HG02678 (cell line): ENCODE measurements around the gene LANCL1.
"Not testable (repeated sequence)": the region's sequence is repeated elsewhere in the genome, so short reads cannot be mapped to it uniquely, and the experiment has no call there.

Source experiments
- ATAC-seq: cut with Tn5 transposase; IDR thresholded peaks from one replicate; pipeline ENCODE4 v1.9.1; 2021; ENCODE audit warnings: mild to moderate bottlenecking, moderate library complexity; ENCODE audit not compliant: unreplicated experiment

The LANCL1 gene

GRCh38 chr2:210460322-210461227 lies 16.0 kb downstream of the LANCL1 start:
- ATAC-seq: peak; percentile 55

- peak; percentile 17 for ATAC-seq
These were observed 16.7 kb downstream of the LANCL1 start for GRCh38 chr2:210459880-210460279.

- ATAC-seq: no peak
These were observed 17.2 kb downstream of the LANCL1 start for GRCh38 chr2:210459407-210459806.

GRCh38 chr2:210458395-210458794 lies 18.2 kb downstream of the LANCL1 start:
- no peak for ATAC-seq

- no peak for ATAC-seq
These were observed 20.0 kb downstream of the LANCL1 start for GRCh38 chr2:210456571-210456970.

GRCh38 chr2:210454336-210454735 lies 22.2 kb downstream of the LANCL1 start:
- ATAC-seq: no peak

GRCh38 chr2:210452194-210452593 lies 24.4 kb downstream of the LANCL1 start:
- ATAC-seq: no peak

- not testable (repeated sequence) for ATAC-seq
These were observed 25.6 kb downstream of the LANCL1 start for GRCh38 chr2:210450942-210451341.

GRCh38 chr2:210445732-210446131 lies 30.8 kb downstream of the LANCL1 start:
- ATAC-seq: no peak

GRCh38 chr2:210445116-210445707 lies 31.3 kb downstream of the LANCL1 start:
- no peak for ATAC-seq

- ATAC-seq: no peak
These were observed 33.0 kb downstream of the LANCL1 start for GRCh38 chr2:210443527-210443926.

GRCh38 chr2:210442878-210443277 lies 33.7 kb downstream of the LANCL1 start:
- ATAC-seq: peak; percentile 34

GRCh38 chr2:210442457-210442856 lies 34.1 kb downstream of the LANCL1 start:
- ATAC-seq: peak; percentile 62

GRCh38 chr2:210440206-210440605 lies 36.4 kb downstream of the LANCL1 start:
- no peak for ATAC-seq

- no peak for ATAC-seq
These were observed 41.1 kb downstream of the LANCL1 start for GRCh38 chr2:210435439-210435838.

- ATAC-seq: no peak
These were observed 43.9 kb downstream of the LANCL1 start for GRCh38 chr2:210432633-210433032.

- no peak for ATAC-seq
These were observed 47.0 kb downstream of the LANCL1 start for GRCh38 chr2:210429403-210430137.

GRCh38 chr2:210428393-210429179 lies 48.0 kb downstream of the LANCL1 start:
- no peak for ATAC-seq

GRCh38 chr2:210427309-210427708 lies 49.2 kb downstream of the LANCL1 start:
- ATAC-seq: not testable (repeated sequence)

GRCh38 chr2:210422366-210422765 lies 54.2 kb downstream of the LANCL1 start:
- ATAC-seq: no peak

- no peak for ATAC-seq
These were observed 54.6 kb downstream of the LANCL1 start for GRCh38 chr2:210421916-210422315.
